ENCODE results near the gene MRAP.
"Not testable (repeated sequence)": the region's sequence is repeated elsewhere in the genome, so short reads cannot be mapped to it uniquely, and the experiment has no call there.

Gene MRAP

GRCh38 chr21:32300117-32300681 lies 1.5 kb downstream of the MRAP start:
- DNase-seq (ENCODE audit: low read depth): no peak

- no peak for DNase-seq (ENCODE audit: low read depth)
These were observed 2.9 kb downstream of the MRAP start for GRCh38 chr21:32301596-32301995.

GRCh38 chr21:32302560-32302959 lies 3.9 kb downstream of the MRAP start:
- DNase-seq (ENCODE audit: low read depth): no peak

DNA sequence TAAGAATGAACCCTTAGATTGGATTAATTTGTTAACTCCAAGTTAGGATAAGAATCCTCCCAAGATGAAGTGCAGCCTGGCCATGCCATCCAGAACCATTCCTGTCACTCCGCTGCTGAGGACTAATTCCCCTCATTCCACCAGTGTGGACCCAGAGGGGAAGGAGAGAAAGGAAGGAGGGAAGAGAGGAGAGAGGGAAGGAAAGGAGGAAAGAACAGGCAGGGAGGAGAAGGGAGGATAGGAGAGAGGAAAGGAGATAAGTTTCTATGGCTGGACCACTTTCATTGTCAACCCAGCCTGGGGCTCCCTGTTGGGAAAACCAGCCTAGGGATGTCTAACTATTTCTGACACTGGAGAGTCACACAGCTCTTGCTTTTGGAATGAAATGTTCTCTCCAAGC lies 4.7 kb downstream of the MRAP start:
- DNase-seq (ENCODE audit: low read depth): no peak

DNA sequence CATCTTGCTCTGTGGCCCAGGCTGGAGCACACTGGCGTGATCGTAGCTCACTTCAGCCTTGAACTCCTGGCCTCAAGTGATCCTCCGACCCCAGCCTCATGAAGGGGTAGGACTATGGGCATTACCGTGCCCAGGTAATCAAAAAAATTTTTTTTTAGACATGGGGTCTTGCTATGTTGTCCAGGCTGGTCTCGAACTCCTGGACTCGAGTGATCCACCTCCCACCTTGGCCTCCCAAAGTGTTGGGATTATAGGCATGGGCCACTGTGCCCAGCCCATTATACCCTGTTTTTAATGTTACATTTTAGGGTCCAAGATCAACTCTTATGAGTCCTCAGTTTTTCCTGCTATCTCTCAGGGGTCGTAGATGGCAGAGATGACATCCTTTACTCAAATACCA lies 6.3 kb downstream of the MRAP start:
- DNase-seq (ENCODE audit: low read depth): no peak

DNA sequence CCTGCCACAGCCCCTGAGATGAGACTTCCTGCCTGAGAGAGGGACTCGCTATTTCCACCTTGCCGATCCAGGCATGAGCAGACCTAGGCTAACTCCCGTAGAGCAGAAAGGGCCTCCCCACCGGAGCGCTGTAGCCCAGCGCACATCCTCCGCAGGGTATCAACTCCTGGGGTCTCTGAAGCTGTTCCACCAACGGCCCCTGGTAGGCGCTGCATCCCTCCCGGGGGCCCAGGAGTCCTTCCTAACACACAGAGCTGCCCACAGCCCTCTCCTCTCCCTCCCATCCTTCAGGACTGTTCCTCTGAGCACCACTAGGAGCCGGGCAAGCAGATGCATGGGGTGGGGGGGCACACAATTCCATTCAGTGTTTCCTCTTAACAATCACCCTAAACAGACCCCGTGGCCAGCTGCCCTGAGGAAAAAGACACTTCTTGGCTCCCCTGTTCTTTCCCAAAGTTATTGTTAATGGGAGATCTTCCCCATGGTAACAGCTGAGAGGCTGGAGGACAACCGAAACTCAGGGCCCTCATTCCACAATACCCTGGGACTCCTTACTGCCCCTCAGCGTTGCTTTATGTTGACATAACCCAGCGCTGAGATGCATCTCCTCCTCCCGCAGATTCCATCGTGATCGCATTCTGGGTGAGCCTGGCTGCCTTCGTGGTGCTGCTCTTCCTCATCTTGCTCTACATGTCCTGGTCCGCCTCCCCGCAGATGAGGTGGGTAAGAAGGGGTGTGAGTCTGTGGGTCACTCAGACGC lies 7.5 kb downstream of the MRAP start:
- no peak for DNase-seq (ENCODE audit: low read depth)

- DNase-seq (ENCODE audit: low read depth): no peak
These were observed 9.1 kb downstream of the MRAP start for GRCh38 chr21:32307706-32308105.

GRCh38 chr21:32308696-32309095 lies 10.0 kb downstream of the MRAP start:
- no peak for DNase-seq (ENCODE audit: low read depth)

DNA sequence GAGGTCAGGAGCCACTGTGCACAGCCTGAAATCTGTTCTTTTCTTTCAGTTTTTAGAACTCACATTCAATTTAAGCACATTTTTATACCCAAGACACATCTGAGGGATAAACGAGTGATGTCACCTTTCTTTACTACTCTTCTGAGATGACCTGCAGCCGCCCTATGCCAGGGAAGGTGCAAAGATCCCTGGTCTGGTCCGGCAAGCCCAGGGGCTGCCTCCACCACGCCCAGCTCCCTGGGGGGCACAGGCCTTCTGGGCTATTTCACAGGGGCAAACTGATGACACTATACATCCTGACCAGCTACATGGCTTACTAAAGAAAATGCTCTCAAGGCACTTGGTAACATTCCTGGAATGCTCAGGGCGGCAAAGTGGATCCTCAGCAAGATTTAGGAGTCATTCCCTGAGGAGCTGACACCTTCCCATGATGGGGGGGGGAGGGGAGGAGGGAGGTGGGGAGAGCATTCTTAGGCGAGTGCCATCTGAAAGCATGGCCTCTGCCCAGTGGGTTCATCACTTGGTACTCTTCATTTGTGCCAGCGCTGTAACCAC lies 11.3 kb downstream of the MRAP start:
- DNase-seq (ENCODE audit: low read depth): no peak

GRCh38 chr21:32310976-32311375 lies 12.3 kb downstream of the MRAP start:
- not testable (repeated sequence) for DNase-seq (ENCODE audit: low read depth)

DNA sequence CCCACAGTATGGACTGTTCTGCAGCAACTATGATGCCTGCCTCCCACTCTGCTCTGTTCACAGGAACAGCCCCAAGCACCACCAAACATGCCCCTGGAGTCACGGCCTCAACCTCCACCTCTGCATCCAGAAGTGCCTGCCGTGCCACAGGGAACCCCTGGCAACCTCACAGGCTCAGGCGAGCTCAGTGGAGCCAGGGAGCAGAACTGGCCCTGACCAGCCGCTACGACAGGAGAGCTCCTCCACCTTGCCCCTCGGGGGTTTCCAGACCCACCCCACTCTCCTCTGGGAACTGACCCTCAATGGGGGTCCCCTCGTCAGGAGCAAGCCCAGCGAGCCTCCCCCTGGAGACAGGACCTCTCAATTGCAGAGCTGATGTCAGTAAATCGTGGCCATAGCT lies 13.0 kb downstream of the MRAP start:
- DNase-seq (ENCODE audit: low read depth): no peak

DNA sequence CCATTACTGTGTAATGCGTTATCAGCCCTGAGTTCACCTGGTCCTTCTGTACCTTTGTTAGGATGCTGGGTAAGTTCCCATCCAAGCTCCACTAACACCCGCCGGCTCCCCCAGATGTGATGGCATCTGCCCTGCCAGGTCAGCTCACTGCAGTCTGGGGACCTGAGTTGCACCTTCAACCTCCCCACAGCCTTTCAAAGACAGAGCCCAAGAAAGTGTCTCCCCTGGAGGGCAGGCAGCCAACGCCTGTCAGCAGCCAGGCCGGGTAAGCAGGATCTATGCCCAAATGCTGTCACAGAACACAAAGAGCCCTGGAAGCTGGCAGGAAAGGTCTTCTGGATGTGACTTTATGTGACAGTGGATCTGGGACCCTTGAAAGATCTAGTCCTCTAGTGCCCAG lies 13.7 kb downstream of the MRAP start:
- no peak for DNase-seq (ENCODE audit: low read depth)

DNA sequence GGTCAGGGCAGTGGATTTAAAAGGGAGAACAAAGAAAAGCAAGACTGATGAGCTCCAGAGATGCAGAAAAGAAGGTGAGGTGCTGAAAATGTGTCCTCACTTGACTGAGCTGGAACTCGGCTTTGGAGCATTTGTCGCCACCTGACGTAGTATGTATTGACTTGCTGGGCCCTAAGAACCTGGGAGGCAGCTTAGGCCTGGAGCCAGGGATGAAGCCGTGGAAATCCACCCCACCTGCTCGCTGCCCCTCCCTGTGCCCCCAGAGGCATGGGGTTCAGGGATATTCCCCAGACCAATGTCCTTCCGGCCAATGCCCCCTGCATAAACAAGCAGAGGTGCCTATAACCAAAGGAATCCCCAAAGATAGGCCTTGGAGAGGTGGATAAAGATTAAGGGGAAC lies 14.3 kb downstream of the MRAP start:
- no peak for DNase-seq (ENCODE audit: low read depth)

- no peak for DNase-seq (ENCODE audit: low read depth)
These were observed 16.2 kb downstream of the MRAP start for GRCh38 chr21:32314806-32315205.

- no peak for DNase-seq (ENCODE audit: low read depth)
These were observed 17.0 kb downstream of the MRAP start for GRCh38 chr21:32315511-32316281.

- DNase-seq (ENCODE audit: low read depth): no peak
These were observed 17.9 kb downstream of the MRAP start for GRCh38 chr21:32316361-32317215.

GRCh38 chr21:32317726-32318125 lies 19.1 kb downstream of the MRAP start:
- no peak for DNase-seq (ENCODE audit: low read depth)

- no peak for DNase-seq (ENCODE audit: low read depth)
These were observed 20.4 kb downstream of the MRAP start for GRCh38 chr21:32319012-32319411.

GRCh38 chr21:32320059-32320458 lies 21.4 kb downstream of the MRAP start:
- DNase-seq (ENCODE audit: low read depth): no peak

DNA sequence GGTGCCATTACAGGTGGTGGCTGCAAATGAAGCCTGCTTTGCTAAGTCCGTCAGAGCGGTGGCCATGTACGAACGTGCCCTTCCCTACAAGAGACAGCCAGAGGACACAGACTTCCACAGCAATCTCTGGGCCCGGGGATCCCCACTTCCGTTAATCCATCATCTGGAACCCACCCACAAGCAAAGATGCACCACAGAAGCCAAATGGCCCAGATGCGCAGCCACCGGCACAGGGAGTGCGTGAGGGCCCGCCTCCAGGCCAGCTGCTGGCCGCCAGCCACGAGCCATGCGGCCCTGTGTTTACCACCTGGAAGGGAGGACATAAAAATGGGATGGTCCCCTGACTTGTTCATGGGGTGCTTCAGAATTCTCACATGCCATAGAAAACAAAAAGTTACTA lies 22.1 kb downstream of the MRAP start:
- no peak for DNase-seq (ENCODE audit: low read depth)

DNA sequence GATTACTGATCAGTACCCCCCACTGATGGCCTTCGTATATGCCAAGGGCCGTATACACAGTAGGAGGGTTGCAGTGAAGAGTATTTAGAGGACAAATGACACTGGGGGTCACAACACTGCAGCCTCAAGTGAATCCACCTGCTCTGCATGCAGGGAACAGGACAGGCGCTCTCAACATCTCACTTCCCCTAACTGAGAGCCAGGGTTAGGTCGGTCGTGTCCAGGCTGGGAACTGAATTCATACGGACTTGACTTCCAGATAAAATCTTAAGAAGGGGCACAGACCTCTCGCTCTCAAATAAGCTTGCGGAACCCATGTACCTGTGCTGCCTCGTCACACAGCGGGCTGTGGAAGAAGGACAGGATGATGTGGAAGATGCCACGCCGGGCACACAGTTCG lies 22.8 kb downstream of the MRAP start:
- no peak for DNase-seq (ENCODE audit: low read depth)

- no peak for DNase-seq (ENCODE audit: low read depth)
These were observed 23.4 kb downstream of the MRAP start for GRCh38 chr21:32322103-32322502.

Data from HS-27A (cell line).